Hematopoietic multipotent progenitor cell (in vitro differentiated cells): ENCODE results near the gene STAMBPL1. TPM values are rescaled to one million over a fixed set of nuclear protein-coding genes. Genes with fewer than 3 reads are reported as not detected.
A peak's percentile ranks its signal among the peaks of the same experiment; 100 is the strongest.
"Not testable (repeated sequence)": the region's sequence is repeated elsewhere in the genome, so short reads cannot be mapped to it uniquely, and the experiment has no call there.

Experiments
- DNase-seq, 3 donors: peaks; one replicate each; pipeline ENCODE4 v3.0.0-alpha.2; 2011 to 2015; ENCODE audit warnings: low read depth in 2 of 3, low spot score in 2 of 3
- total RNA-seq: library from RNA; depleted of rRNA; stranded (reverse); fragments of >200 nt; gene quantifications from one replicate; pipeline ENCODE4 v1.2.3, GENCODE V29; 2012

Gene STAMBPL1
- total RNA-seq, 1 donor: 39.3 TPM

DNA sequence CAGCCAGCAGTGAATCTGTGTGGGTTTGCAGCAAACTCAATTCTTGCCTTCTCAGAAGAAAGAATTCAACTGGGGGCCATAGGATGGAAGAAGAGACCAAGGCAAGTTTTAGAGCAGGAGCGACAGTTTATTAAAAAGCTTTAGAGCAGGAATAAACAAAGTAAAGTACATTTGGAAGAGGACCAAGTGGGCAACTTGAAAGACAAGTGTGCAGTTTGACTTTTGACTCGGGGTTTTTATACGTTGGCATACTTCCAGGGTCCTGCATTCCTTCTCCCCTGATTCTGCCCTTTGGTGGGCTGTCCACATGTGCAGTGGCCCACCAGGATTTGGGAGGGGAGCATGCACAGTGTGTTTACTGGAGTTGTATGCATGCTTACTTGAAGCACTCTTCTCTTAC, 25.4 kb upstream of the STAMBPL1 start:
- no peak for DNase-seq

GRCh38 chr10:88857831-88858230, 22.2 kb upstream of the STAMBPL1 start:
- DNase-seq: no peak

DNA sequence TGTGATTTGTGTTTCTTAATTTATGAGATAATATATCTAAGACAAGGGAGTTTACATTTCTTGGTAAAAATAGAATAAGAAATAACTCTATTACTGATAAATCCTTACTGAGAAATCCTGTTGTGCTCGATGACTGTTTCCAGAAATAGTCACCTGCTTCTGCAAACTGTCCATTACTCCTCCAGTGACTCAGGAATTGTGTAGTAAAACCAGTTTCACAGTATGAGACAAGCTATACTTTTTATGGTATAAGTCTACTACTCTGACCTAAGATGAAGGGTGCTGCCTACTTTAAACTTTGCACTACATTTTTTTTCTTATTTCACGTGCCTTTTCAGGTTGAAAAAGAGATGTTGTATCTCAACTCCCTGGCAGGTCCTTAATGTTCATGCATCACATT, 21.6 kb upstream of the STAMBPL1 start:
- DNase-seq: no peak

GRCh38 chr10:88861036-88861435, 19.0 kb upstream of the STAMBPL1 start:
- DNase-seq: no peak

GRCh38 chr10:88865281-88865876, 14.7 kb upstream of the STAMBPL1 start:
- DNase-seq: peak in 2 of 3 donors; percentile 39 to 73

GRCh38 chr10:88866454-88866853, 13.6 kb upstream of the STAMBPL1 start:
- DNase-seq: no peak

DNA sequence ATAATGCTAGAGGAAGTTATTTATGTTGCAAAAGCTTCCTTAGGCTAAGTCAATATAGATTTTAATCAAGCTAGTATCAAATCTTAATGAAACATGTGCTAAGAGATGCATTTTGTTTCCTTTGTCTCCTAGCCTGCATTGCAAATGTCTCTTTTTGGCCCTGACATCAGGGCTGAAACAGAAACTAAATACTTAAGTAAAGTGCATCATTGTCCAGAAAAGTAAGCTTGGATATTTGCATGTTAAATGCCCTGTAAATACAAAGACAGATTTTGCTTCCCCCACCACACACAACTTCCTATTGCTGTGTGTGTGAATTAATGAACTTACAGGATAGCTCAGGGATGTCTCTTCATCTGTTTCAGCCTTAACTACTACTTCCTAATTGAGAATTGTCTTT, 10.0 kb upstream of the STAMBPL1 start:
- no peak for DNase-seq

DNA sequence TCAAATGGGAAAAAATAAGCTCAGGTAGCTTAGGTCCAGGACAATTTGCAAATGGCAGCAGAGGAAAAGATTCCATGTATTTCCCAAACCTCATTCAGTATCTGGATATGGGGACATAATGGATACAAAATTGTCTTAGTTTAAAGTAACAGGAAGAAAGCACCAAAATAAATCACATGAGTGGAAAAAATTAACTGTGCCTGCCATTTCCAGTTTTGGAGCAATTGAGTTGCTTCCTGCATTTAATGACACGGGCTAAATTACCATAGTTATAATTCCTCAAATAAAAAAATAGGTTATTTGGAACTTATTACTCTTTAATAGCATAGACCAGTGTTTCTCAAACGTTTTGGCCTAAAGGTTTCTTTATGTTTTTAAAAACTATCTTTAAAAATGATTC, 6.3 kb upstream of the STAMBPL1 start:
- DNase-seq: no peak

GRCh38 chr10:88874281-88874680, 5.8 kb upstream of the STAMBPL1 start:
- DNase-seq: no peak

DNA sequence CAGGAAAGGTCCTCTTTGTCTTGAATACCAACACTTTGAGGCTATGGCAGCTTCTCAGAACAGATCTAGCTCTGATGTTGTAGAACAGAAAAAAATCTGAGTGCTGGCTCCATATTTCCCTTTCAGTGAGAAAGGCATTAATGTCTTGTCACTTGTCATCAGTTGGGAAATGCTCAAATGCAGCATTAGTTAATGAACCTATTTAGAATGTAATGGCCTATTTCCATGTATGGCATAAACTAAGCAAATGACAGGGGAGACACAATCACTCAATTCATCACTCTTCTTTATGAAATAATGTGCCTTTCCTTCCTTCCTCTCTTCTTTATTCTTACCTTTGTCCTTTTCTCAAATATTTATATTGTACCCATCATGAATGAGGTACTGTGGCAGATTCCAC, 5.0 kb upstream of the STAMBPL1 start:
- DNase-seq: no peak

DNA sequence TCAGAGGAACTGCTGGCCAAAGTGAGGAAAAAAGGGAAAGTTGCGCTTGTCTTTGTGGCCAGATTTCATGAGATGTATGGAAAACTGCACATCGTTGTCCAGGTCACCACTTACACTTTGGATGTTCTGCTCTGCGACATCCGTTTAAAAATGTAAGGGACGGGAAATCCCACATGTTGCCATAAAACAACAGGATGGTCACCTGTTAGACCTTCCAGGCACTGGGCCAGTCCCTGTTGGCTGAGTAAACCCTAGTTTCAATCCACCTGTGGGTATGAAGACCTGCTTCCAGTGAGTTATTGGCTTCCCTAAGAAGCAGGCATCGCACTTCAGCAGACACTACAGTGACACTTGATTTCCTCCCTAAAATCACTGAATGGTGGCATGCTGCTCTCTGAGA, 2.7 kb upstream of the STAMBPL1 start:
- DNase-seq: no peak

DNA sequence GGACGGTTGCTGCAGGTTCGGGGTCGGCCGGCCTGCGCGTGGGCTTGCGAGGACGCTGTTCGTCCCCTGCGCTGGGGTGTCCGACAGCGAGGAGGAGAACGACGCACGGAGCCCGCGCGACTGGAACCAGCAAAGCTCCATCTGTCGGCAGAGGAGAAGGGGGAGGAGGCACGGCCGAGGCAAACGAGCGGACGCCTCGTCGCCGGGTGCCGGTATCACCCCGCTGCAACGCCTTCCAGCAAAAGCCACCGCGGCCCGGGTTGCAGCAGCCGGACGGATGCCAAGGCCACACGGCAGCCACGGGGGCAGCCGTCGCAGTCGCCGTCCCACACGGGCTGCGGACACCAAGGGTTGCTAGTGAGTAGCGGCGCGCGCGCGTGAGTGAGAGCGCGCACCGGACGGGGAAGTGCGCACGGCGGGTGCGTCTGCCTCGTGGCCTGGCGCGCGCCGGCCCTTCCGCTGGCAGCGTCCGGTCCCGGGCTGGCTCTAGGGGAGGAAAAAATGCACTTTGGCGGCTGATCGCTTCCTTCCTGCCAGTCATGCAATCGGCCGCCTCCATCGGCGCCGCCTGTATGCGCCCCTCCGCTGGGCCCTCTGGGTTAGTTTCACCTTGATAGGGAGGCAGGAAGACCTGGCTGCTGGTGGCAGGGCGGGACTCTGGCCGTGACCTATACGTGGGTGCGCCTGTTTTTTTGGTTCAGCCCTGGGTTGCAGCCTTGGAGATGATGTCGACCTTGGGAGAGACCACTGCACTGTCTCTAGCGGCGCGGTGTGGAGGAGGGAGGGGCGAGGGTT, 434 bp downstream of the STAMBPL1 start:
- DNase-seq: peak; percentile 64 to 80 (median 75)

DNA sequence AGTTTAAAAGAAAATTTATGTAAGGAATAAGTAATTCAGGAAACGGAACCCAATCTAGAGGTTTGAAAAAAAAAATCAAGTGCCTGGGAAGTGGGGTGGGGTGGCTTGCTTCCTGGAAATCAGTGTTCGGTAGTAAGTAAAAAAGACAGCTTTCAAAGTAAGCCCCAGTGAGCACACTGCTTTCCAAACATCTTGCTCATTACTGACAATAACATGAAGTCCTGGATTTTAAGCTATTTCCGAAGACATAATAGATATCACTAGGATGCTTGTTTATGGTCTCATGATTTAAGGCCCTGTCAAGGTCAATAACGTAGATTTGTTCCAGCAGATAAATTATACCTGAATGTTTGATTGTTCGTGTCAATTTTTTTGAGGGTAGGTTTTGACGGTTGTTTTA, 1.3 kb downstream of the STAMBPL1 start:
- no peak for DNase-seq

- DNase-seq: no peak
These were observed 2.0 kb downstream of the STAMBPL1 start for GRCh38 chr10:88881922-88882645.

DNA sequence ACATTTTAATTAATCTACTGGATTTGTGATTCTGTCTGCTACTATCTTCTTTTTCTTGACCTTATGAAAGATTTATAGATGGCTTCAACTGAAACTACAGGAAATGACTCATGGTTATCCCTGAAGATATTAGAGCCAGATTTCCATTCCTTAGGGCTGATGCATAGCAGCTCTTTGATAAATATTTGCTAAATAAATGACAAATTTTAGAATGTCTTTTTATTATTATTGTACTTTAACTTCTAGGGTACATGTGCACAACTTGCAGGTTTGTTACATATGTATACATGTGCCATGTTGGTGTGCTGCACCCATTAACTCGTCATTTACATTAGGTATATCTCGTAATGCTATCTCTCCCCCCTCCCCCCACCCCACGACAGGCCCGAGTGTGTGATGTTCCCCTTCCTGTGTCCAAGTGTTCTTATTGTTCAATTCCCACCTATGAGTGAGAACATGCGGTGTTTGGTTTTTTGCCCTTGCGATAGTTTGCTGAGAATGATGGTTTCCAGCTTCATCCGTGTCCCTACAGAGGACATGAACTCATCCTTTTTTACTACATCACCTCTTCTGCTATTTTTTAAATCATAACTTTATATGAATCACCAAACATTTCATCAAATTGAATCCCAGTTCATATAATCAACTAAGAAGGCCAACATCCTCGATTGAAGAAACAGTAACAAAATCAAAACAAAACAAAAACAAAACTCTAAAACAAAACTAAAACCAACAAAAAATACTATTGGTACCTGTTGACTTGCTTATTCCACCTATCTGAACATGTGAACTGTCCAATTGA, 2.8 kb downstream of the STAMBPL1 start:
- not testable (repeated sequence) for DNase-seq

DNA sequence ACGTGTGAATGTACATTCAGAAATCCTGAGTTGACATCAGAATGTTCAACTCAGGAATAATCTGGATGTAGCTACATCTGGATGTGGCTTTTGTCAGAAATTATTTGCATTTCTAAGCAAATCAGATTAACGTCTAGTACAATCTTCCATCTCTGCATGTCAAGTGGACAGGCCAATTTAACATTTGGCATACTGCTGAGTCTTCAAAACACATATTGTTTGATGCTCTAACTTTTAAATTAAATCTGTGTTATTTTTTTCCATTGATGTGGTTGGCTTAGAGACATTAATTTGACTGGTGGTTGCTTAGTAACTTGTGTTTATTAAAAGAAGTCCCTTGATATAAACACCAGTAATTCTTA, 3.4 kb downstream of the STAMBPL1 start:
- no peak for DNase-seq

- DNase-seq: peak in 1 of 3 donors; percentile 21
These were observed 6.5 kb downstream of the STAMBPL1 start for GRCh38 chr10:88886557-88886956.

DNA sequence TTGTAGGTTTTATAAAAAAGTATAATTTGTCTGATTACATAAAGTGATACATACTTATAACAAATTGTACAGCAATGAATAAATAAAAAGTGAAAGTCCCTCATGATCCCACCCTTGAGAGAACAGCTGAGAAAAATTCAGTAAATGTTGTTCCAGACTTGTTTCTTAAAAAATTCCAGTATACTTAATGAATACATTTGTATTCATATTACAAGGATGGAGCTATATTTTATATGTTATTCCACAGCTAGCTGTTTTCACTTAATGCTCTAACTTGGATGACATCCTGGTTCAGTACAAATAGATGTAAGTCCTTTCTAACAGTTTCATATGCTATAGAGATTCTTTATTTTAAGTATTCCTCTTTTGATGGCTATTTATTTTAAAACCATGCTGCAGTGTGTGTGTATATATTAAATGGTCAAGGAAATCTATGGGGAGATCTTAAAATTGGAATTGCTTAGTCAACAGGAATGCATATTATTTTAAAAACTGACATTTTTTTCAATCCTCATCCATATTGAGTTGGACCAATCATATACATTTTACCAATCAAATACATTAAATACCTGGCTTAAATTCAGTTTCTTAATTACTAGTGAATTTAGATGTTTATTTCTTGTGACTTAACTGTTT, 8.9 kb downstream of the STAMBPL1 start:
- no peak for DNase-seq

- DNase-seq: no peak
These were observed 9.7 kb downstream of the STAMBPL1 start for GRCh38 chr10:88889559-88890337.
